Measurements from ENCODE around the gene PPIA. TPM values are rescaled to one million over a fixed set of nuclear protein-coding genes. Genes with fewer than 3 reads are reported as not detected.
A peak's percentile ranks its signal among the peaks of the same experiment; 100 is the strongest.

The PPIA gene
- total RNA-seq, 1 experiment from 2014 or later: 2,836 TPM

- Histone ChIP-seq H3K9ac (ENCODE audit: low read length) (no peak overlapping the region), H3K27ac (ENCODE audit: low read depth, low read length) (no peak overlapping the region), H3K79me2 (ENCODE audit: insufficient read depth, low read length) (peaks cover under 1% of the 10 kb centered on the region; the same call in 1 of the 2 replicates), H3K4me2 (ENCODE audit: low read length) (peak overlapping the region; percentile 19), H2AFZ (ENCODE audit: low read depth, low read length, poor library complexity, severe bottlenecking) (no peak overlapping the region), H3K4me1 (ENCODE audit: control insufficient read depth in 1 of 2, insufficient read depth in 2 of 2, low read length in 2 of 2) (peaks cover 3 to 35% of the 10 kb centered on the region in 2 experiments; a peak in 2 of 4 replicates), H3K9me2 (ENCODE audit: insufficient read depth) (no peaks in the 10 kb centered on the region), H3K36me3 (ENCODE audit: control insufficient read depth in 1 of 2, insufficient read depth in 2 of 2, low read length in 2 of 2) (no peaks in the 10 kb centered on the region), H3K9me3 (ENCODE audit: control insufficient read depth in 1 of 2, insufficient read depth in 1 of 2, low read depth in 1 of 2, low read length in 2 of 2) (no peaks in the 10 kb centered on the region), H4K20me1 (ENCODE audit: insufficient read depth) (no peaks in the 10 kb centered on the region), H3K27me3 (ENCODE audit: insufficient read depth, low read length) (no peaks in the 10 kb centered on the region), H3K4me3 (replicated peaks in 1 of 2; ENCODE audit: low read depth in 1 of 2, low read length in 2 of 2) (no peak overlapping the region)
- intact Hi-C loops (cut with micrococcal nuclease): no loop called here
- DNase-seq (ENCODE audit: low read depth, low spot score) (no peak), ATAC-seq (no peak)
- ChIA-PET RAD21 (ENCODE audit: low non-redundant PET in 1 of 2, low total read pairs in 2 of 2, uncharacterized antibody in 2 of 2, unreplicated experiment in 2 of 2) (no interaction called here), POLR2A (no interaction called here), CTCF (no interaction called here)
- no peak for TF ChIP-seq SP1 (IDR thresholded peaks at IDR 0.05; ENCODE audit: low read depth)
- no peak for TF ChIP-seq CTCF (IDR thresholded peaks at IDR 0.05 in 2 of 3, conservative IDR thresholded peaks at IDR 0.05 in 1 of 3; ENCODE audit: borderline replicate concordance in 1 of 3, insufficient read depth in 1 of 3, low read depth in 2 of 3, low read length in 2 of 3)
- TF ChIP-seq EGR1 (IDR thresholded peaks at IDR 0.05; ENCODE audit: low read depth): no peak
- TF ChIP-seq SIN3A (IDR thresholded peaks at IDR 0.05; ENCODE audit: low read depth): no peak
- no peak for TF ChIP-seq RAD21 (IDR thresholded peaks at IDR 0.05; ENCODE audit: low read depth)
- no TSS peak for BruUV-seq (replicated peaks)
These were observed 56.1 kb downstream of the PPIA start for GRCh38 chr7:44852590-44852989.

Other genes starting within 250 kb of the PPIA start
- gene DDX56, start 222.8 kb upstream of the PPIA start, total RNA-seq (2021; ENCODE audit: unreplicated experiment): 119 TPM
- 67.3 TPM for gene TMED4, start 214.4 kb upstream of the PPIA start, total RNA-seq (2021; ENCODE audit: unreplicated experiment)
- 69.1 TPM for gene OGDH, start 190.1 kb upstream of the PPIA start, total RNA-seq (2021; ENCODE audit: unreplicated experiment)
- gene ZMIZ2, start 47.8 kb upstream of the PPIA start, total RNA-seq (2021; ENCODE audit: unreplicated experiment): 91.3 TPM
- gene H2AZ2, start 51.4 kb downstream of the PPIA start, total RNA-seq (2021; ENCODE audit: unreplicated experiment): 226 TPM
- gene PURB, start 88.8 kb downstream of the PPIA start, total RNA-seq (2021; ENCODE audit: unreplicated experiment): 13.2 TPM
- 0.74 TPM for gene MYO1G, start 182.3 kb downstream of the PPIA start, total RNA-seq (2021; ENCODE audit: unreplicated experiment)
- 34.4 TPM for gene CCM2, start 203.5 kb downstream of the PPIA start, total RNA-seq (2021; ENCODE audit: unreplicated experiment)

Measured in HCT116 (cell line).